Left ventricle myocardium inferior (tissue), 1 donor: ENCODE measurements around the gene SPAM1. TPM values are rescaled to one million over a fixed set of nuclear protein-coding genes. Genes with fewer than 3 reads are reported as not detected.

Source experiments
- DNase-seq: peaks from one replicate; pipeline ENCODE4 v3.0.0-alpha.2; 2020
- H3K27ac ChIP-seq: fragments of 200-600 bp; replicated peaks from 2 replicates; pipeline ENCODE4 v1.8.0; 2021
- H3K27me3 ChIP-seq: fragments of 200-600 bp; 2 replicates; pipeline ENCODE4 v1.8.0; 2021; ENCODE audit warnings: low read depth
- H3K36me3 ChIP-seq: fragments of 200-600 bp; 2 replicates; pipeline ENCODE4 v1.8.0; 2021
- H3K4me1 ChIP-seq: fragments of 200-600 bp; 2 replicates; pipeline ENCODE4 v1.8.0; 2021
- H3K4me3 ChIP-seq: fragments of 200-600 bp; 2 replicates; pipeline ENCODE4 v1.8.0; 2021; ENCODE audit warnings: mild to moderate bottlenecking, moderate library complexity
- H3K9me3 ChIP-seq: fragments of 200-600 bp; replicated peaks from 2 replicates; pipeline ENCODE4 v1.8.0; 2021
- CTCF ChIP-seq: fragments of 200-600 bp; IDR thresholded peaks from 2 replicates; pipeline ENCODE4 v1.8.0; 2021; ENCODE audit warnings: antibody characterized with exemption, mild to moderate bottlenecking, borderline replicate concordance
- intact Hi-C: fragments of 100-400 bp; cut with micrococcal nuclease; formaldehyde crosslinking; loops from one replicate; pipeline ENCODE4 v1.11.0; 2022
- total RNA-seq: library from RNA; stranded (reverse); fragmentation: NEBNext Ultra II Directional; extraction: Animal tissue kit (Norgen Biotek cat#: 25700); gene quantifications from one replicate; pipeline ENCODE4 v1.2.1, GENCODE V29; 2021
- donor health status: DM: no; HTN: yes; CAD: no; lungs with severe emphysema.

SPAM1 gene
- total RNA-seq, 1 donor from 2014 or later, result not detected

GRCh38 chr7:123992913-123993518 is 68.0 kb downstream of the SPAM1 start:
- Histone ChIP-seq H3K27me3 (no peaks in the 10 kb centered on the region), H3K4me1 (peaks cover 5% of the 10 kb centered on the region), H3K4me3 (no peak overlapping the region), H3K9me3 (no peaks in the 10 kb centered on the region), H3K36me3 (no peaks in the 10 kb centered on the region), H3K27ac (no peak overlapping the region)
- no peak for TF ChIP-seq CTCF
- intact Hi-C loops, result no loop called here
- DNase-seq, result no peak

GRCh38 chr7:123993996-123994395 is 69.0 kb downstream of the SPAM1 start:
- no peak for TF ChIP-seq CTCF
- no peak for DNase-seq
- no peak overlapping the region for H3K4me3 ChIP-seq
- H3K27me3 ChIP-seq, result no peaks in the 10 kb centered on the region
- H3K4me1 ChIP-seq, result peaks cover 5% of the 10 kb centered on the region
- intact Hi-C loops, result no loop called here
- H3K36me3 ChIP-seq, result no peaks in the 10 kb centered on the region
- no peaks in the 10 kb centered on the region for H3K9me3 ChIP-seq
- no peak overlapping the region for H3K27ac ChIP-seq

GRCh38 chr7:123994449-123994848 is 69.4 kb downstream of the SPAM1 start:
- Histone ChIP-seq H3K27ac (no peak overlapping the region), H3K4me3 (no peak overlapping the region), H3K4me1 (peaks cover 5% of the 10 kb centered on the region), H3K36me3 (no peaks in the 10 kb centered on the region), H3K27me3 (no peaks in the 10 kb centered on the region), H3K9me3 (no peaks in the 10 kb centered on the region)
- no peak for DNase-seq
- no peak for TF ChIP-seq CTCF
- intact Hi-C loops, result no loop called here

- Histone ChIP-seq H3K4me3 (no peak overlapping the region), H3K27ac (no peak overlapping the region), H3K27me3 (no peaks in the 10 kb centered on the region), H3K36me3 (no peaks in the 10 kb centered on the region), H3K4me1 (peaks cover 5% of the 10 kb centered on the region), H3K9me3 (peaks cover under 1% of the 10 kb centered on the region)
- intact Hi-C loops, result no loop called here
- TF ChIP-seq CTCF, result no peak
- DNase-seq, result no peak
Observed at GRCh38 chr7:123995617-123996326, 70.7 kb downstream of the SPAM1 start.

GRCh38 chr7:123996327-123996625 is 71.2 kb downstream of the SPAM1 start:
- Histone ChIP-seq H3K27me3 (no peaks in the 10 kb centered on the region), H3K27ac (no peak overlapping the region), H3K9me3 (peaks cover 5% of the 10 kb centered on the region), H3K4me3 (no peak overlapping the region), H3K4me1 (peaks cover 5% of the 10 kb centered on the region), H3K36me3 (no peaks in the 10 kb centered on the region)
- intact Hi-C loops, result no loop called here
- no peak for TF ChIP-seq CTCF
- no peak for DNase-seq
